ENCODE data around the gene MMEL1. TPM values are rescaled to one million over a fixed set of nuclear protein-coding genes. Genes with fewer than 3 reads are reported as not detected.

Gene MMEL1
- total and polyA plus RNA-seq, 2 of the 13 experiments (the other 11 are each of a cell fraction or from before 2014, with no cell fraction given) = 0.48 TPM; not detected in 1

GRCh38 chr1:2588661-2589430, 44.0 kb downstream of the MMEL1 start:
- no peaks in the 10 kb centered on the region for H3K9me3 ChIP-seq (ENCODE audit: low read length)
- no peaks in the 10 kb centered on the region for H3K79me2 ChIP-seq (ENCODE audit: insufficient read depth, low read length)
- no peaks in the 10 kb centered on the region for H4K20me1 ChIP-seq (ENCODE audit: insufficient read depth, low read length)
- H2AFZ ChIP-seq (ENCODE audit: low read length) = no peak overlapping the region
- intact Hi-C loops (cut with micrococcal nuclease; ENCODE audit: unreplicated experiment) = loop anchor here (10.0 kb wide), 1 partner anchor 46 kb away; the partner anchor contains the start of gene MMEL1
- H3K27me3 ChIP-seq (ENCODE audit: control insufficient read depth in 1 of 2, insufficient read depth in 2 of 2, low read length in 2 of 2) = peaks cover 2 to 12% of the 10 kb centered on the region in 2 experiments; a peak in 4 of 5 replicates
- H3K4me3 ChIP-seq (replicated peaks in 1 of 3; ENCODE audit: insufficient read depth in 1 of 3, low read depth in 2 of 3, low read length in 3 of 3) = no peak overlapping the region
- BruUV-seq (replicated peaks) = no TSS peak
- no peak overlapping the region for H3K27ac ChIP-seq (ENCODE audit: extremely low read length, insufficient read depth, low read length)
- POLR2A ChIA-PET = no interaction called here
- H3K9ac ChIP-seq (ENCODE audit: insufficient read depth, low read depth, low read length) = no peak overlapping the region
- H3K4me2 ChIP-seq (ENCODE audit: low read depth, low read length) = no peak overlapping the region
- FAIRE-seq = no peak
- CTCF ChIA-PET (ENCODE audit: low intra/inter-chr PET ratio, low total read pairs) = no interaction called here
- no peaks in the 10 kb centered on the region for H3K36me3 ChIP-seq (replicated peaks in 1 of 2; ENCODE audit: control insufficient read depth in 1 of 2, insufficient read depth in 2 of 2, low read length in 2 of 2)
- H3K4me1 ChIP-seq (ENCODE audit: insufficient read depth, low read length) = peaks cover 32% of the 10 kb centered on the region
- in situ Hi-C loops (cut with HindIII; ENCODE audit: extremely low pct_ligation_motif_present, low pct_unique_long_range_greater_than_20kb) = no loop called here
- DNase-seq (ENCODE audit: low spot score) = no peak
- WGBS (ENCODE audit: low lambda C conversion rate) = no CpG with 5 or more reads among the region's 23 CpGs
- no peak for ATAC-seq
- TF ChIP-seq ZNF639 (CRISPR knock-in tag; conservative IDR thresholded peaks at IDR 0.05) (no peak), ZNF136 (CRISPR knock-in tag; IDR thresholded peaks at IDR 0.05; ENCODE audit: low read depth) (no peak), CREB1 (IDR thresholded peaks at IDR 0.05) (no peak), CREB1 (CRISPR knock-in tag; IDR thresholded peaks at IDR 0.05) (no peak), GATAD1 (CRISPR knock-in tag; IDR thresholded peaks at IDR 0.05) (no peak), CHCHD3 (CRISPR knock-in tag; IDR thresholded peaks at IDR 0.05) (no peak), RNF219 (CRISPR knock-in tag; IDR thresholded peaks at IDR 0.05) (no peak), FOXK1 (CRISPR knock-in tag; IDR thresholded peaks at IDR 0.05; ENCODE audit: borderline replicate concordance, low read depth) (no peak), PITX1 (CRISPR knock-in tag; IDR thresholded peaks at IDR 0.05) (no peak), ZSCAN25 (CRISPR knock-in tag; IDR thresholded peaks at IDR 0.05) (no peak), ADNP (CRISPR knock-in tag; IDR thresholded peaks at IDR 0.05) (no peak), NCOA1 (CRISPR knock-in tag; IDR thresholded peaks at IDR 0.05) (no peak), ZNF83 (CRISPR knock-in tag; IDR thresholded peaks at IDR 0.05; ENCODE audit: borderline replicate concordance) (no peak), TBX2 (CRISPR knock-in tag; IDR thresholded peaks at IDR 0.05; ENCODE audit: borderline replicate concordance) (no peak), EED (CRISPR knock-in tag; IDR thresholded peaks at IDR 0.05) (no peak), RORA (CRISPR knock-in tag; IDR thresholded peaks at IDR 0.05) (no peak), DBP (CRISPR knock-in tag; IDR thresholded peaks at IDR 0.05; ENCODE audit: not compliant biosample characterization) (no peak)

Data from HepG2 (cell line).